ENCODE results near the gene SLC22A5. TPM values are rescaled to one million over a fixed set of nuclear protein-coding genes. Genes with fewer than 3 reads are reported as not detected.

The SLC22A5 gene
- total and polyA plus RNA-seq, 12 donors, result 10.3 to 36.8 (median 13.8) TPM

DNA sequence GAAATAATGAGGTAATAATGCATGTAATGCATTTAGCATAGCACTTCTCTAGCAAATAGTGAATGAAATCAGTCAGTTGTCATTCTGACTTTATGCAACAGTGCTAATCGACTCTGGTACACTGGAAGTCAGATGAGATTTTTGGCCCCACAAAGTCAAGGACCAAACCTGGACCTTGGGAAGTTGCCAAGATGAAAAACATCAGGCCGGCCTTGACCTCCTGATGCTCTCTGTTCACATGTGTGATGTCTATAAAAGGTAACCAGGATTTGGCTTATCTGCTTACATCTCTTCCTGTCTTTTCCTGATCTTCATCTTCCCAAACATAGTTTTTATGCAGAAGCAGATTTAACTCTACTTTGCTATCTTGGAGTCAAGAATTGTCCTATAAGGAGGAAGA lies 39.5 kb downstream of the SLC22A5 start:
- WGBS, 2 donors, result 37 to 62% methylated on average over 2 of the region's 2 CpGs
- H3K4me3 ChIP-seq, result no peak overlapping the region
- intact Hi-C loops (cut with DNase I), result no loop called here
- DNase-seq, result no peak
- H3K27me3 ChIP-seq, result no peaks in the 10 kb centered on the region
- H3K36me3 ChIP-seq, result no peaks in the 10 kb centered on the region
- ATAC-seq, result no peak
- peaks cover 0 to 4% (median 0%) of the 10 kb centered on the region in 11 donors for H3K9me3 ChIP-seq
- TF ChIP-seq, protein P1, sequence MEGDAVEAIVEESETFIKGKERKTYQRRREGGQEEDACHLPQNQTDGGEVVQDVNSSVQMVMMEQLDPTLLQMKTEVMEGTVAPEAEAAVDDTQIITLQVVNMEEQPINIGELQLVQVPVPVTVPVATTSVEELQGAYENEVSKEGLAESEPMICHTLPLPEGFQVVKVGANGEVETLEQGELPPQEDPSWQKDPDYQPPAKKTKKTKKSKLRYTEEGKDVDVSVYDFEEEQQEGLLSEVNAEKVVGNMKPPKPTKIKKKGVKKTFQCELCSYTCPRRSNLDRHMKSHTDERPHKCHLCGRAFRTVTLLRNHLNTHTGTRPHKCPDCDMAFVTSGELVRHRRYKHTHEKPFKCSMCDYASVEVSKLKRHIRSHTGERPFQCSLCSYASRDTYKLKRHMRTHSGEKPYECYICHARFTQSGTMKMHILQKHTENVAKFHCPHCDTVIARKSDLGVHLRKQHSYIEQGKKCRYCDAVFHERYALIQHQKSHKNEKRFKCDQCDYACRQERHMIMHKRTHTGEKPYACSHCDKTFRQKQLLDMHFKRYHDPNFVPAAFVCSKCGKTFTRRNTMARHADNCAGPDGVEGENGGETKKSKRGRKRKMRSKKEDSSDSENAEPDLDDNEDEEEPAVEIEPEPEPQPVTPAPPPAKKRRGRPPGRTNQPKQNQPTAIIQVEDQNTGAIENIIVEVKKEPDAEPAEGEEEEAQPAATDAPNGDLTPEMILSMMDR (IDR thresholded peaks at IDR 0.05), result no peak
- peak overlapping the region in 7 of 10 donors; percentile 97 to 100 (median 99) for H3K27ac ChIP-seq
- H3K4me1 ChIP-seq, result peaks cover 0 to 59% (median 54%) of the 10 kb centered on the region in 9 donors

DNA sequence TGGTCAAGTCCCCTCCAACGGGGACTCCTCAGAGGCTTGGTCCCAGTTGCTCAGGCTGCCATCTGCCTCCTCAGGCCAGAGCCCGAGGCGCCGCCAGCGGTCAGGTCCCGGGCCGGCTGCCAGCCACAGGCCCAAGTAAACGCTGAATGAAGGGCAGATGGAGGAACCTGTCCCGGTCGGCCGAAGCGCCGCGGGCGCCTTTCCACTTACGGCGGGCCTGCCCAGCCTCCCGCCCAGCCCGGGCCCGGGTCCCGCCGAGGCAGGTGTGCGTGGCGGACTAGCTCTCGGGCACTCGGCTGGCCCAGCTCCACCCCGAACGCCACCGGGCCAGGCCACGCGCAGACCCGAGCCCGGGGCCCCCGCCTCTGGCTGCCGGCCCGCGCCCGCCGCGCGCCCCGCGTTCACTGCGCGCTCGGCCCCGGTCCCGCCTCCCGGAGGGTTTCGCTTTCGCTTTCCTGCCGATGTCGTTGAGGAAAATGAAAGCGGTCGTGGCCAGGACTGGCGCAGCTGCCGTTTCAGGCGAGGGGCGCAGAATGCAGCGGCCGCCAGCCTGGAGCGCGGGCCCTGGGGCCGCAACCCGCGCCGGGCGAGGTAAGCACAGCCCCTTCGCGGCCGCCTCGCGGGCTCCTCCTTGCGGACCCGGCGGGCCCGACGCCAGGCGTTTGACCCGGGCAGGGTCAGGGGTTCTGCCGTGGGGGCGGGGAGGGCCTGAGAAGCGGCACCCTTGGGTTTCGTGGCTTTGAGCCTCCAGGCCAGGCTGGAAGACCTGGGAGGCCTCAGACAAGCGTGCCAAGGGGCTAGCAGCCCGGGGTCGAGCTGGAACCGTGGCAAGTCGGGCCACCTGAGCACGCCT lies 41.2 kb downstream of the SLC22A5 start:
- peaks cover 0 to 4% (median 0%) of the 10 kb centered on the region in 11 donors for H3K9me3 ChIP-seq
- WGBS, 2 donors, result 0% methylated on average over 83 to 90 of the region's 90 CpGs
- H3K27ac ChIP-seq, result peak overlapping the region; percentile 97 to 100 (median 99)
- DNase-seq (peak; percentile 86 to 88), ATAC-seq (peak; percentile 78 to 88 (median 82))
- intact Hi-C loops (cut with DNase I), result loop anchor here in 3 of 10 donors (2.0 kb wide), 3 partner anchors 24 to 86 kb away; partner anchors contain the start of gene IRF1 (in 1 of the 3)
- H3K4me3 ChIP-seq, result peak overlapping the region; percentile 64 to 87 (median 82)
- no peaks in the 10 kb centered on the region for H3K36me3 ChIP-seq
- TF ChIP-seq, protein P1 (IDR thresholded peaks at IDR 0.05), result peak; percentile 43 to 77 (median 73)
- peaks cover 0 to 76% (median 71%) of the 10 kb centered on the region in 9 donors for H3K4me1 ChIP-seq
- H3K27me3 ChIP-seq, result no peaks in the 10 kb centered on the region

DNA sequence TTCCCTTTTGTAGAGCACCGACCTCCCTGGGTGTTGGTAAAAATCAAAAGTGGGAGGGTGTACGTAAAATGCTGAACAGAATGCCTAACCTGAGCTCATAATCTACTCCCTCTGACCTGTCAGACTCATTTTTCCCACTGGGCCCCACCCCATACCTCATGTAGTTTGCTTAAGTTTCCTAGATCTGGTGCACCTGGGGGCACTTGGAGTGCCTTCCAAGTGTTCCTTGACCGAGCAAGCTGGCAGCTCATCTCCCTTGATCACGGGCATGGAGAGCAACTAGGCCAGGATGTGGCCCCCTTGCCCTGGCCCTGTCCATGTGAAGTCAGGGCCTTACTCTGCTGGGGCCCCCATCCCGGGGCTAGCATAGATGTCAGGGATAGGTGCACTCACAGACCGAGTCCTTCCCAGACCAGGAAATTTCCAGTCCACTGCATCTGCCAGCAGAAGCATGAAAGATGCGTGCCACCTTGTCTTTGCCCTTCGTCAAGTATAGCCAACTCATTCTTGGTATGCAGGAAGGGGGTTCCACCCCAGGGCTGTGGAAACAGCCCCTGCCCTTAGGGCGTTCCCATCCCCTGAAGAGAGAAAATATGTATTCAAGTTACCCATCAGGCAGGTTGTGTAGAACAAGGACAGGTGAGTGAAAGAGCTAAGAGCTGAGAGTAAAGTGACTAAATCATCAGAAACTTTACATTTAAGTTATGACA lies 41.9 kb downstream of the SLC22A5 start:
- intact Hi-C loops (cut with DNase I), result loop anchor here in 3 of 10 donors (2.0 kb wide), 3 partner anchors 25 to 85 kb away; partner anchors contain the start of gene IRF1 (in 1 of the 3)
- Histone ChIP-seq H3K27ac (peak overlapping the region; percentile 97 to 100 (median 99)), H3K4me1 (peaks cover 0 to 83% (median 75%) of the 10 kb centered on the region in 9 donors), H3K36me3 (no peaks in the 10 kb centered on the region), H3K4me3 (peak overlapping the region; percentile 64 to 87 (median 82)), H3K27me3 (no peaks in the 10 kb centered on the region), H3K9me3 (peaks cover 0 to 4% (median 0%) of the 10 kb centered on the region in 11 donors)
- WGBS, 2 donors, result 18 to 25% methylated on average over 9 of the region's 9 CpGs
- TF ChIP-seq, protein P1 (IDR thresholded peaks at IDR 0.05), result no peak
- ATAC-seq (peak; percentile 6 to 58 (median 42)), DNase-seq (no peak)

DNA sequence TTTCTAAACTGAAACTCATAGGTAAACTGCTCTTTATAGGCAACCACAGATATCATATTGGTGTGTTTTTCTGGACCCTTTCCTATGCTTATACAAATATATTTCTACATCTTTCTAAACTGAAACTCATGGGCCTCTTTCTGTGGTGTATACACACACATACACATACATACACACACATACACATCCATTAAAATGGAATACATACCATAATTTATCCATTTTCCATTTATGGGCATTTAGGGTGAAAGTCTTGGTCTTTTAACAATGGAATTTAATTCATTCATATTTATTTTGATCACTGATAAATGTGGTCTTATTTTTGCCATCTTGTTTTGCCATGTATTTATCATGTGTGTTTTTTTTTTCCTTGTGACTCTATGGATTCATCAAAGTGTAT lies 44.1 kb downstream of the SLC22A5 start:
- TF ChIP-seq, protein P1 (IDR thresholded peaks at IDR 0.05), result no peak
- H3K9me3 ChIP-seq, result peaks cover 0 to 4% (median 0%) of the 10 kb centered on the region in 11 donors
- DNase-seq (no peak), ATAC-seq (no peak)
- intact Hi-C loops (cut with DNase I), result no loop called here
- H3K36me3 ChIP-seq, result peaks cover 0 to 4% (median 0%) of the 10 kb centered on the region in 9 donors
- peaks cover 6 to 92% (median 85%) of the 10 kb centered on the region in 9 donors for H3K4me1 ChIP-seq
- H3K4me3 ChIP-seq, result peak overlapping the region in 1 of 10 donors; percentile 86
- H3K27ac ChIP-seq, result peak overlapping the region in 8 of 10 donors; percentile 67 to 100 (median 99)
- H3K27me3 ChIP-seq, result no peaks in the 10 kb centered on the region

Measured in heart right ventricle (tissue), 16 donors.